SH-SY5Y (cell line): Measurements from ENCODE around the gene SLC38A3.

Experiments used
- GATA2 ChIP-seq: IDR thresholded peaks from 2 replicates; pipeline ENCODE4 v1.6.1; 2011; ENCODE audit warnings: mild to moderate bottlenecking, low read depth, low read length
- GATA3 ChIP-seq: IDR thresholded peaks from 2 replicates; pipeline ENCODE4 v1.6.1; 2011; ENCODE audit warnings: low read depth, mild to moderate bottlenecking, low read length, moderate library complexity

GRCh38 chr3:50172626-50173220, 32.3 kb upstream of the SLC38A3 start:
- TF ChIP-seq GATA2 (no peak), GATA3 (no peak)
